Neutrophil (primary cell): ENCODE measurements around the gene LY86.

Experiments used
- H3K27ac ChIP-seq: fragments of 200-600 bp; sonication (generic); 2 replicates; pipeline ENCODE4 v1.5.1; 2016; ENCODE audit warnings: mild to moderate bottlenecking, moderate library complexity
- H3K27me3 ChIP-seq: fragments of 200-600 bp; sonication (generic); 2 replicates; pipeline ENCODE4 v1.6.0; 2016; ENCODE audit warnings: mild to moderate bottlenecking
- H3K36me3 ChIP-seq: fragments of 200-600 bp; sonication (generic); 2 replicates; pipeline ENCODE4 v1.5.1; 2017
- H3K4me1 ChIP-seq, 2 experiments: fragments of 200-600 bp in 1 of 2; sonication (generic) in 1 of 2; 1 replicate in 1 of 2; 2 replicates in 1 of 2; pipeline versions ENCODE4 v1.5.1 to v1.6.1; 2013 to 2016; ENCODE audit warnings: low read depth in 1 of 2, low read length in 1 of 2, mild to moderate bottlenecking in 1 of 2, moderate library complexity in 1 of 2; ENCODE audit not compliant: control insufficient read depth in 1 of 2, insufficient read depth in 1 of 2
- H3K4me3 ChIP-seq, 2 experiments: fragments of 200-600 bp in 1 of 2; sonication (generic) in 1 of 2; 1 replicate in 1 of 2; 2 replicates in 1 of 2; pipeline ENCODE4 v1.5.1; 2013 to 2016; ENCODE audit warnings: low read depth in 1 of 2, low read length in 1 of 2, mild to moderate bottlenecking in 1 of 2, moderate library complexity in 1 of 2
- H3K9me3 ChIP-seq: fragments of 200-600 bp; sonication (generic); 2 replicates; pipeline ENCODE4 v1.5.1; 2016
- CTCF ChIP-seq: fragments of 200-600 bp; sonication (generic); IDR thresholded peaks from 2 replicates; pipeline ENCODE4 v1.5.1; 2016; ENCODE audit warnings: antibody characterized with exemption

LY86 gene

GRCh38 chr6:6599468-6599873 is 11.0 kb downstream of the LY86 start:
- H3K4me1 ChIP-seq, result peaks cover 33 to 37% of the 10 kb centered on the region in 2 experiments

GRCh38 chr6:6600875-6601274 is 12.4 kb downstream of the LY86 start:
- H3K27me3 ChIP-seq, result no peaks in the 10 kb centered on the region

More at GRCh38 chr6:6599468-6599873, 11.0 kb downstream of the LY86 start:
- Histone ChIP-seq H3K27me3 (no peaks in the 10 kb centered on the region), H3K27ac (no peak overlapping the region), H3K9me3 (no peaks in the 10 kb centered on the region), H3K36me3 (no peaks in the 10 kb centered on the region), H3K4me3 (no peak overlapping the region)
- no peak for TF ChIP-seq CTCF

GRCh38 chr6:6602262-6602661 is 13.7 kb downstream of the LY86 start:
- H3K4me3 ChIP-seq, result no peak overlapping the region
- no peaks in the 10 kb centered on the region for H3K36me3 ChIP-seq
- H3K27ac ChIP-seq, result no peak overlapping the region
- peaks cover 33 to 37% of the 10 kb centered on the region in 2 experiments for H3K4me1 ChIP-seq
- no peak for TF ChIP-seq CTCF
- no peaks in the 10 kb centered on the region for H3K27me3 ChIP-seq
- H3K9me3 ChIP-seq, result no peaks in the 10 kb centered on the region

More at GRCh38 chr6:6600875-6601274, 12.4 kb downstream of the LY86 start:
- Histone ChIP-seq H3K27ac (no peak overlapping the region), H3K36me3 (no peaks in the 10 kb centered on the region), H3K9me3 (no peaks in the 10 kb centered on the region), H3K4me1 (peaks cover 33 to 37% of the 10 kb centered on the region in 2 experiments), H3K4me3 (no peak overlapping the region)
- no peak for TF ChIP-seq CTCF

GRCh38 chr6:6603317-6603716 is 14.8 kb downstream of the LY86 start:
- H3K9me3 ChIP-seq, result no peaks in the 10 kb centered on the region
- H3K27me3 ChIP-seq, result no peaks in the 10 kb centered on the region
- TF ChIP-seq CTCF, result no peak
- H3K4me3 ChIP-seq, result no peak overlapping the region
- no peaks in the 10 kb centered on the region for H3K36me3 ChIP-seq
- H3K27ac ChIP-seq, result no peak overlapping the region
- H3K4me1 ChIP-seq, result peaks cover 33 to 37% of the 10 kb centered on the region in 2 experiments

- H3K27me3 ChIP-seq, result no peaks in the 10 kb centered on the region
- H3K4me3 ChIP-seq, result no peak overlapping the region
- no peak for TF ChIP-seq CTCF
- H3K36me3 ChIP-seq, result no peaks in the 10 kb centered on the region
- peaks cover 33 to 34% of the 10 kb centered on the region in 2 experiments for H3K4me1 ChIP-seq
- H3K9me3 ChIP-seq, result no peaks in the 10 kb centered on the region
- no peak overlapping the region for H3K27ac ChIP-seq
These were observed 15.5 kb downstream of the LY86 start for GRCh38 chr6:6604015-6604414.

GRCh38 chr6:6604566-6604965 is 16.0 kb downstream of the LY86 start:
- no peak overlapping the region for H3K27ac ChIP-seq
- no peak overlapping the region for H3K4me3 ChIP-seq
- H3K36me3 ChIP-seq, result no peaks in the 10 kb centered on the region
- no peak for TF ChIP-seq CTCF
- H3K9me3 ChIP-seq, result no peaks in the 10 kb centered on the region
- no peaks in the 10 kb centered on the region for H3K27me3 ChIP-seq
- H3K4me1 ChIP-seq, result peaks cover 33% of the 10 kb centered on the region in 2 experiments
